Activated CD8-positive, alpha-beta memory T cell treated with anti-CD3 and anti-CD28 coated beads, Interleukin-2, amount 10 ng/mL, durations not matched to agents 7 days and 5 days (primary cell): ENCODE results near the gene ARSB. TPM values are rescaled to one million over a fixed set of nuclear protein-coding genes. Genes with fewer than 3 reads are reported as not detected.
"Not testable (repeated sequence)": the region's sequence is repeated elsewhere in the genome, so short reads cannot be mapped to it uniquely, and the experiment has no call there.

Experiments used
- ATAC-seq: fragments of 150-1000 bp; cut with Tn5 transposase; one replicate; pipeline ENCODE4 v1.10.0; 2021; ENCODE audit warnings: moderate library complexity
- CTCF ChIA-PET: fragments of 350-600 bp; sonication (Branson Sonifier 250); formaldehyde crosslinking; loops from one replicate; lab custom pipeline; 2021; ENCODE audit warnings: antibody characterized with exemption; lab: Charles Lee
- DNase-seq: peaks from one replicate; pipeline ENCODE4 v3.0.0-alpha.2; 2020
- H3K27ac Mint-ChIP-seq: one replicate; pipeline ENCODE4 v1.8.0; 2021; ENCODE audit warnings: mild to moderate bottlenecking, mixed read lengths
- H3K27me3 Mint-ChIP-seq: one replicate; pipeline ENCODE4 v1.8.0; 2021; ENCODE audit warnings: mixed read lengths
- H3K36me3 Mint-ChIP-seq: one replicate; pipeline ENCODE4 v1.8.0; 2021; ENCODE audit warnings: mild to moderate bottlenecking, mixed read lengths
- H3K4me1 Mint-ChIP-seq: one replicate; pipeline ENCODE4 v1.8.0; 2021; ENCODE audit warnings: mixed read lengths
- H3K4me3 Mint-ChIP-seq: one replicate; pipeline ENCODE4 v1.8.0; 2021; ENCODE audit warnings: mild to moderate bottlenecking, moderate library complexity, mixed read lengths
- H3K9me3 Mint-ChIP-seq: one replicate; pipeline ENCODE4 v1.8.0; 2022; ENCODE audit warnings: low read depth, mixed read lengths
- total RNA-seq, 2 experiments: library from RNA; stranded (reverse); gene quantifications; one replicate each; pipeline ENCODE4 v1.2.3, GENCODE V29; 2021

Gene ARSB
- total RNA-seq, 2 experiments from 2014 or later: 12.3 to 13.0 TPM

- no peak overlapping the region for H3K27ac Mint-ChIP-seq
- H3K4me3 Mint-ChIP-seq: no peak overlapping the region
- CTCF ChIA-PET: no interaction called here
- H3K27me3 Mint-ChIP-seq: no peaks in the 10 kb centered on the region
- H3K9me3 Mint-ChIP-seq: no peaks in the 10 kb centered on the region
- ATAC-seq (peak; percentile 76), DNase-seq (peak; percentile 56)
- no peaks in the 10 kb centered on the region for H3K36me3 Mint-ChIP-seq
- H3K4me1 Mint-ChIP-seq: peaks cover 11% of the 10 kb centered on the region
Measured at GRCh38 chr5:78922879-78923621, 62.1 kb downstream of the ARSB start.

- Mint-ChIP-seq H3K4me1 (peaks cover 11% of the 10 kb centered on the region), H3K27me3 (no peaks in the 10 kb centered on the region), H3K27ac (no peak overlapping the region), H3K9me3 (no peaks in the 10 kb centered on the region), H3K36me3 (no peaks in the 10 kb centered on the region), H3K4me3 (no peak overlapping the region)
- ATAC-seq (no peak), DNase-seq (no peak)
- CTCF ChIA-PET: no interaction called here
Measured at GRCh38 chr5:78920604-78921003, 64.5 kb downstream of the ARSB start.

- H3K4me1 Mint-ChIP-seq: peaks cover 11% of the 10 kb centered on the region
- H3K4me3 Mint-ChIP-seq: no peak overlapping the region
- H3K36me3 Mint-ChIP-seq: no peaks in the 10 kb centered on the region
- H3K27ac Mint-ChIP-seq: no peak overlapping the region
- CTCF ChIA-PET: interaction anchor here (1.1 kb wide), 1 partner anchor 20 kb away, joined by 4 read pairs; no protein-coding TSS in a partner anchor
- H3K9me3 Mint-ChIP-seq: no peaks in the 10 kb centered on the region
- ATAC-seq (no peak), DNase-seq (no peak)
- no peaks in the 10 kb centered on the region for H3K27me3 Mint-ChIP-seq
Measured at GRCh38 chr5:78919796-78920195, 65.3 kb downstream of the ARSB start.

GRCh38 chr5:78916044-78916443 is 69.1 kb downstream of the ARSB start:
- Mint-ChIP-seq H3K27ac (no peak overlapping the region), H3K27me3 (no peaks in the 10 kb centered on the region), H3K9me3 (no peaks in the 10 kb centered on the region), H3K36me3 (no peaks in the 10 kb centered on the region), H3K4me3 (no peak overlapping the region), H3K4me1 (no peaks in the 10 kb centered on the region)
- CTCF ChIA-PET: no interaction called here
- DNase-seq (no peak), ATAC-seq (no peak)

GRCh38 chr5:78915170-78915569 is 69.9 kb downstream of the ARSB start:
- DNase-seq (no peak), ATAC-seq (no peak)
- H3K36me3 Mint-ChIP-seq: peaks cover 5% of the 10 kb centered on the region
- no peaks in the 10 kb centered on the region for H3K9me3 Mint-ChIP-seq
- CTCF ChIA-PET: no interaction called here
- no peak overlapping the region for H3K27ac Mint-ChIP-seq
- H3K4me3 Mint-ChIP-seq: no peak overlapping the region
- no peaks in the 10 kb centered on the region for H3K4me1 Mint-ChIP-seq
- no peaks in the 10 kb centered on the region for H3K27me3 Mint-ChIP-seq

- Mint-ChIP-seq H3K9me3 (no peaks in the 10 kb centered on the region), H3K27ac (no peak overlapping the region), H3K27me3 (no peaks in the 10 kb centered on the region), H3K36me3 (peaks cover 8% of the 10 kb centered on the region), H3K4me3 (no peak overlapping the region), H3K4me1 (no peaks in the 10 kb centered on the region)
- ATAC-seq (no peak), DNase-seq (no peak)
- CTCF ChIA-PET: no interaction called here
Measured at GRCh38 chr5:78912811-78913210, 72.3 kb downstream of the ARSB start.

GRCh38 chr5:78912085-78912771 is 72.9 kb downstream of the ARSB start:
- Mint-ChIP-seq H3K27ac (no peak overlapping the region), H3K9me3 (no peaks in the 10 kb centered on the region), H3K4me1 (no peaks in the 10 kb centered on the region), H3K27me3 (no peaks in the 10 kb centered on the region), H3K36me3 (peaks cover 8% of the 10 kb centered on the region), H3K4me3 (no peak overlapping the region)
- CTCF ChIA-PET: no interaction called here
- no peak for DNase-seq
- no peak for ATAC-seq

- not testable (repeated sequence) for ATAC-seq, H3K4me1 Mint-ChIP-seq
- CTCF ChIA-PET: interaction anchor here (0.8 kb wide), 1 partner anchor 29 kb away, joined by 3 read pairs; no protein-coding TSS in a partner anchor
Measured at GRCh38 chr5:78909224-78909983, 75.7 kb downstream of the ARSB start.

GRCh38 chr5:78908173-78909061 is 76.7 kb downstream of the ARSB start:
- Mint-ChIP-seq H3K36me3 (peaks cover 8% of the 10 kb centered on the region), H3K9me3 (no peaks in the 10 kb centered on the region), H3K27ac (no peak overlapping the region), H3K4me1 (no peaks in the 10 kb centered on the region), H3K4me3 (no peak overlapping the region), H3K27me3 (no peaks in the 10 kb centered on the region)
- DNase-seq (no peak), ATAC-seq (no peak)
- CTCF ChIA-PET: interaction anchor here (0.8 to 1.6 kb wide), 2 partner anchors 9 to 30 kb away, joined by 3 to 4 read pairs; no protein-coding TSS in a partner anchor

More at GRCh38 chr5:78909224-78909983, 75.7 kb downstream of the ARSB start:
- H3K27ac Mint-ChIP-seq, H3K4me3 Mint-ChIP-seq, H3K36me3 Mint-ChIP-seq, H3K27me3 Mint-ChIP-seq, DNase-seq, H3K9me3 Mint-ChIP-seq: not testable (repeated sequence)

- DNase-seq (no peak), ATAC-seq (no peak)
- CTCF ChIA-PET: interaction anchor here (0.6 to 1.6 kb wide), 2 partner anchors 8 to 372 kb away, joined by 3 to 4 read pairs; no protein-coding TSS in a partner anchor
- Mint-ChIP-seq H3K9me3 (no peaks in the 10 kb centered on the region), H3K36me3 (peaks cover 8% of the 10 kb centered on the region), H3K4me1 (no peaks in the 10 kb centered on the region), H3K4me3 (no peak overlapping the region), H3K27ac (no peak overlapping the region), H3K27me3 (no peaks in the 10 kb centered on the region)
Measured at GRCh38 chr5:78907255-78907891, 77.7 kb downstream of the ARSB start.

- no peak overlapping the region for H3K27ac Mint-ChIP-seq
- ATAC-seq: no peak
- H3K36me3 Mint-ChIP-seq: peaks cover 6% of the 10 kb centered on the region
- no peak overlapping the region for H3K4me3 Mint-ChIP-seq
- H3K27me3 Mint-ChIP-seq: no peaks in the 10 kb centered on the region
- CTCF ChIA-PET: interaction anchor here (0.7 kb wide), 1 partner anchor 227 kb away, joined by 3 read pairs; no protein-coding TSS in a partner anchor
- no peak for DNase-seq
- H3K9me3 Mint-ChIP-seq: peaks cover 2% of the 10 kb centered on the region
- H3K4me1 Mint-ChIP-seq: no peaks in the 10 kb centered on the region
Measured at GRCh38 chr5:78905084-78905938, 79.8 kb downstream of the ARSB start.
